NT2/D1 (cell line): ENCODE measurements around the gene GIPC1.

ENCODE experiments used
- DNase-seq: peaks from one replicate; pipeline ENCODE4 v3.0.0-alpha.2; 2011; ENCODE audit warnings: low read depth, low spot score
- H3K27me3 ChIP-seq: 2 replicates; pipeline ENCODE4 v1.6.0; 2011; ENCODE audit warnings: mild to moderate bottlenecking; ENCODE audit not compliant: insufficient read length, insufficient read depth
- H3K36me3 ChIP-seq: 2 replicates; pipeline ENCODE4 v1.6.1; 2011; ENCODE audit warnings: mild to moderate bottlenecking, low read length, mixed read lengths; ENCODE audit not compliant: insufficient read depth, insufficient read length
- H3K4me1 ChIP-seq: 2 replicates; pipeline ENCODE4 v1.5.1; 2011; ENCODE audit not compliant: insufficient read depth, insufficient read length
- H3K4me3 ChIP-seq: 2 replicates; pipeline ENCODE4 v1.5.1; 2011; ENCODE audit warnings: low read depth; ENCODE audit not compliant: insufficient read length
- H3K9ac ChIP-seq: 2 replicates; pipeline ENCODE4 v1.6.0; 2011; ENCODE audit warnings: low read depth; ENCODE audit not compliant: insufficient read length
- H3K9me3 ChIP-seq: 2 replicates; pipeline ENCODE4 v1.5.1; 2011; ENCODE audit warnings: mild to moderate bottlenecking, low read length; ENCODE audit not compliant: insufficient read depth
- SUZ12 ChIP-seq: IDR thresholded peaks from 2 replicates; pipeline ENCODE4 v1.6.1; 2011; ENCODE audit not compliant: insufficient read length, insufficient read depth; ENCODE audit errors: extremely low read depth
- YY1 ChIP-seq: IDR thresholded peaks from 2 replicates; pipeline ENCODE4 v1.6.1; 2011; ENCODE audit not compliant: insufficient read length, insufficient read depth
- ZNF274 ChIP-seq: IDR thresholded peaks from 2 replicates; pipeline ENCODE4 v1.6.1; 2011; ENCODE audit warnings: mild to moderate bottlenecking, low read depth, low read length

The GIPC1 gene

GRCh38 chr19:14492756-14493337 lies 3.1 kb downstream of the GIPC1 start:
- H3K9ac ChIP-seq = no peak overlapping the region
- H3K4me3 ChIP-seq = no peak overlapping the region
- peaks cover 46% of the 10 kb centered on the region for H3K36me3 ChIP-seq
- TF ChIP-seq ZNF274 (no peak), YY1 (no peak), SUZ12 (no peak)
- no peak for DNase-seq
- H3K9me3 ChIP-seq = no peaks in the 10 kb centered on the region
- no peaks in the 10 kb centered on the region for H3K27me3 ChIP-seq
- peaks cover 17% of the 10 kb centered on the region for H3K4me1 ChIP-seq

GRCh38 chr19:14487370-14488125 lies 8.4 kb downstream of the GIPC1 start:
- no peaks in the 10 kb centered on the region for H3K4me1 ChIP-seq
- no peak overlapping the region for H3K9ac ChIP-seq
- TF ChIP-seq ZNF274 (no peak), YY1 (no peak), SUZ12 (no peak)
- no peak for DNase-seq
- no peaks in the 10 kb centered on the region for H3K27me3 ChIP-seq
- no peaks in the 10 kb centered on the region for H3K9me3 ChIP-seq
- H3K36me3 ChIP-seq = peaks cover 59% of the 10 kb centered on the region
- H3K4me3 ChIP-seq = no peak overlapping the region

- Histone ChIP-seq H3K9me3 (no peaks in the 10 kb centered on the region), H3K27me3 (no peaks in the 10 kb centered on the region), H3K9ac (peak overlapping the region; percentile 36), H3K4me1 (peaks cover 22% of the 10 kb centered on the region), H3K36me3 (peaks cover 59% of the 10 kb centered on the region), H3K4me3 (no peak overlapping the region)
- TF ChIP-seq SUZ12 (no peak), YY1 (no peak), ZNF274 (no peak)
- DNase-seq = no peak
Observed at GRCh38 chr19:14482172-14482941, 13.6 kb downstream of the GIPC1 start.

- peaks cover 53% of the 10 kb centered on the region for H3K36me3 ChIP-seq
- no peak overlapping the region for H3K4me3 ChIP-seq
- no peak for TF ChIP-seq YY1
- TF ChIP-seq SUZ12 = no peak
- TF ChIP-seq ZNF274 = no peak
- no peak for DNase-seq
- peak overlapping the region; percentile 66 for H3K9ac ChIP-seq
- no peaks in the 10 kb centered on the region for H3K27me3 ChIP-seq
- no peaks in the 10 kb centered on the region for H3K9me3 ChIP-seq
- H3K4me1 ChIP-seq = peaks cover 36% of the 10 kb centered on the region
Observed at GRCh38 chr19:14480700-14481079, 15.2 kb downstream of the GIPC1 start.

GRCh38 chr19:14479975-14480699 lies 15.8 kb downstream of the GIPC1 start:
- H3K36me3 ChIP-seq = peaks cover 53% of the 10 kb centered on the region
- peak; percentile 55 for DNase-seq
- peak overlapping the region; percentile 66 for H3K9ac ChIP-seq

GRCh38 chr19:14479309-14479974 lies 16.5 kb downstream of the GIPC1 start:
- Histone ChIP-seq H3K36me3 (peaks cover 53% of the 10 kb centered on the region), H3K9me3 (no peaks in the 10 kb centered on the region), H3K4me3 (no peak overlapping the region), H3K9ac (peak overlapping the region; percentile 50), H3K27me3 (no peaks in the 10 kb centered on the region), H3K4me1 (peaks cover 43% of the 10 kb centered on the region)
- DNase-seq = no peak
- TF ChIP-seq SUZ12 = no peak
- no peak for TF ChIP-seq YY1
- TF ChIP-seq ZNF274 = no peak

More at GRCh38 chr19:14479975-14480699, 15.8 kb downstream of the GIPC1 start:
- TF ChIP-seq YY1 = no peak
- no peak for TF ChIP-seq ZNF274
- TF ChIP-seq SUZ12 = no peak
- peaks cover 37% of the 10 kb centered on the region for H3K4me1 ChIP-seq
- no peaks in the 10 kb centered on the region for H3K27me3 ChIP-seq
- H3K4me3 ChIP-seq = no peak overlapping the region
- H3K9me3 ChIP-seq = no peaks in the 10 kb centered on the region
